Large intestine (tissue), 3 donors: Measurements from ENCODE around the gene VPS13D. TPM values are rescaled to one million over a fixed set of nuclear protein-coding genes. Genes with fewer than 3 reads are reported as not detected.

Experiments used
- DNase-seq, 2 donors: peaks; one replicate each; pipeline versions ENCODE4 v3.0.0 to v3.0.0-alpha.2; 2013
- H3K27ac ChIP-seq: one replicate; pipeline ENCODE4 v1.5.1; 2013; ENCODE audit warnings: low read length
- H3K27me3 ChIP-seq: 2 replicates; pipeline ENCODE4 v1.6.1; 2013; ENCODE audit warnings: low read length; ENCODE audit not compliant: control insufficient read depth, insufficient read depth
- H3K36me3 ChIP-seq: 2 replicates; pipeline ENCODE4 v1.6.1; 2013; ENCODE audit warnings: low read length; ENCODE audit not compliant: control insufficient read depth, insufficient read depth
- H3K4me1 ChIP-seq: one replicate; pipeline ENCODE4 v1.6.1; 2013; ENCODE audit warnings: low read length; ENCODE audit not compliant: control insufficient read depth, insufficient read depth
- H3K4me3 ChIP-seq: one replicate; pipeline ENCODE4 v1.5.1; 2013; ENCODE audit warnings: low read length
- H3K9me3 ChIP-seq: one replicate; pipeline ENCODE4 v1.6.1; 2013; ENCODE audit warnings: mild to moderate bottlenecking, low read depth, low read length, moderate library complexity; ENCODE audit not compliant: control insufficient read depth
- WGBS: methylation state at CpG from one replicate; pipeline ENCODE4 v1.1.5; 2013; ENCODE audit warnings: low lambda C conversion rate; ENCODE audit not compliant: insufficient coverage; 5-methylcytosine and 5-hydroxymethylcytosine counted together
- polyA plus RNA-seq: library from polyadenylated mRNA; unstranded; fragments of 120-200 nt; gene quantifications from one replicate; pipeline ENCODE4 v1.2.1, GENCODE V29; 2013

The VPS13D gene
- polyA plus RNA-seq, 1 donor = 20.7 TPM

GRCh38 chr1:12404918-12405317, 175.1 kb downstream of the VPS13D start:
- Histone ChIP-seq H3K36me3 (peaks cover 32% of the 10 kb centered on the region), H3K27ac (peak overlapping the region; percentile 22), H3K4me3 (no peak overlapping the region), H3K27me3 (no peaks in the 10 kb centered on the region), H3K9me3 (no peaks in the 10 kb centered on the region), H3K4me1 (peaks cover 17% of the 10 kb centered on the region)
- DNase-seq = no peak
- WGBS = 100% methylated on average over 1 of the region's 13 CpGs

- Histone ChIP-seq H3K36me3 (peaks cover 26% of the 10 kb centered on the region), H3K4me3 (no peak overlapping the region), H3K4me1 (peaks cover 17% of the 10 kb centered on the region), H3K27me3 (no peaks in the 10 kb centered on the region), H3K27ac (peak overlapping the region; percentile 22), H3K9me3 (peaks cover 4% of the 10 kb centered on the region)
- WGBS = 70% methylated on average over 2 of the region's 9 CpGs
- peak; percentile 26 to 53 for DNase-seq
These were observed 175.7 kb downstream of the VPS13D start for GRCh38 chr1:12405325-12406210.

GRCh38 chr1:12406211-12407021, 176.6 kb downstream of the VPS13D start:
- DNase-seq = peak in 1 of 2 donors; percentile 37
- Histone ChIP-seq H3K27me3 (no peaks in the 10 kb centered on the region), H3K27ac (peak overlapping the region; percentile 22), H3K9me3 (peaks cover 4% of the 10 kb centered on the region), H3K36me3 (peaks cover 20% of the 10 kb centered on the region), H3K4me1 (peaks cover 17% of the 10 kb centered on the region), H3K4me3 (no peak overlapping the region)
- WGBS = 62% methylated on average over 4 of the region's 8 CpGs

GRCh38 chr1:12407050-12407961, 177.5 kb downstream of the VPS13D start:
- peaks cover 4% of the 10 kb centered on the region for H3K9me3 ChIP-seq
- H3K4me3 ChIP-seq = no peak overlapping the region
- peaks cover 17% of the 10 kb centered on the region for H3K4me1 ChIP-seq
- peak; percentile 26 to 54 for DNase-seq
- WGBS = 75% methylated on average over 5 of the region's 8 CpGs
- H3K36me3 ChIP-seq = peaks cover 20% of the 10 kb centered on the region
- no peaks in the 10 kb centered on the region for H3K27me3 ChIP-seq
- H3K27ac ChIP-seq = no peak overlapping the region

- H3K36me3 ChIP-seq = peaks cover 20% of the 10 kb centered on the region
- H3K9me3 ChIP-seq = peaks cover 4% of the 10 kb centered on the region
- H3K4me1 ChIP-seq = peaks cover 17% of the 10 kb centered on the region
- no peaks in the 10 kb centered on the region for H3K27me3 ChIP-seq
- no peak for DNase-seq
- no CpG with 5 or more reads among the region's 5 CpGs for WGBS
- no peak overlapping the region for H3K4me3 ChIP-seq
- H3K27ac ChIP-seq = no peak overlapping the region
These were observed 178.2 kb downstream of the VPS13D start for GRCh38 chr1:12407962-12408454.

- H3K9me3 ChIP-seq = peaks cover 9% of the 10 kb centered on the region
- peaks cover 20% of the 10 kb centered on the region for H3K36me3 ChIP-seq
- WGBS = 50% methylated on average over 1 of the region's 1 CpG
- DNase-seq = no peak
- no peaks in the 10 kb centered on the region for H3K27me3 ChIP-seq
- H3K4me3 ChIP-seq = no peak overlapping the region
- H3K4me1 ChIP-seq = peaks cover 17% of the 10 kb centered on the region
- no peak overlapping the region for H3K27ac ChIP-seq
These were observed 178.8 kb downstream of the VPS13D start for GRCh38 chr1:12408662-12409061.

- no peak for DNase-seq
- Histone ChIP-seq H3K36me3 (peaks cover 11% of the 10 kb centered on the region), H3K4me1 (peaks cover 17% of the 10 kb centered on the region), H3K27me3 (no peaks in the 10 kb centered on the region), H3K27ac (no peak overlapping the region), H3K4me3 (no peak overlapping the region), H3K9me3 (peaks cover 9% of the 10 kb centered on the region)
- no CpG with 5 or more reads among the region's 2 CpGs for WGBS
These were observed 179.9 kb downstream of the VPS13D start for GRCh38 chr1:12409681-12410080.

- Histone ChIP-seq H3K27ac (no peak overlapping the region), H3K36me3 (peaks cover 4% of the 10 kb centered on the region), H3K4me1 (peaks cover 13% of the 10 kb centered on the region), H3K4me3 (no peak overlapping the region), H3K9me3 (peaks cover 9% of the 10 kb centered on the region), H3K27me3 (no peaks in the 10 kb centered on the region)
- no peak for DNase-seq
These were observed 180.5 kb downstream of the VPS13D start for GRCh38 chr1:12410351-12410750.

GRCh38 chr1:12411098-12411497, 181.3 kb downstream of the VPS13D start:
- H3K27ac ChIP-seq = no peak overlapping the region
- no peak for DNase-seq
- H3K4me3 ChIP-seq = no peak overlapping the region
- H3K4me1 ChIP-seq = peaks cover 6% of the 10 kb centered on the region
- 90% methylated on average over 3 of the region's 3 CpGs for WGBS
- H3K36me3 ChIP-seq = peaks cover 3% of the 10 kb centered on the region
- H3K27me3 ChIP-seq = no peaks in the 10 kb centered on the region
- peaks cover 9% of the 10 kb centered on the region for H3K9me3 ChIP-seq
